ENCODE data around the gene DBNL. TPM values are rescaled to one million over a fixed set of nuclear protein-coding genes. Genes with fewer than 3 reads are reported as not detected.

Gene DBNL
- total RNA-seq, 1 donor from 2014 or later: 68.0 TPM

DNA sequence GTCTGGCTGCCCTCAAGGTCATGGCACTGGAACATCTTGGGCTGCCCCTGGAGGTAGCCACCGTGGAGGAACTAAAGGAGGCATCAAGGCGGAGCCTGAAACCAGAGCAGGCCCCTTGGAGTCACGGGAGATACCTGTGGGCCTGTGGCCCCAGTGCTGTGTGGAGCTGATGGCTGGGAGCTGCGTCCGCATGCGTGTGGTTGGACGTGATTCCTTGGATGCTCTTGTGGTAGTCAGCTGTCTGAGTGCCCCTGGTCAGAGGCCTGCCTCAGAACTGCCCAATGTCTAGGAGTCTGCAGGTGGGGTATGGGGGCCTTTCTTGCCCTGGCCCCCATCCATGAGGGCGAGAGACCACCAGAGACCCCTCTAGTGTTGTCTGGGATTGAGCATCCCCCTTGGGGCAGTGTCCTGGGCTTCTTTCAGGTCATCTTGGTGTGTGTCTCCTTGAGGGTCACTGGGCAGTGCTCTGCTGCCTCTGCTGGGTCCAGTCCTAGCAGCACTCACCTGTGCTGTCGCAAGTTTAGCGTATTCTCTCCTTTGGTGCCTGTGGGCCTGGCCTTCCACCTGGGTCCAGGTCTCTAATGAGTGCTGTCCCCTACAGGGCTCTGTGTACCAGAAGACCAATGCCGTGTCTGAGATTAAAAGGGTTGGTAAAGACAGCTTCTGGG is 12.8 kb downstream of the DBNL start:
- no peak for DNase-seq (ENCODE audit: low spot score, unreplicated experiment)
- Mint-ChIP-seq H3K27ac (no peak overlapping the region), H3K36me3 (ENCODE audit: insufficient read depth) (peaks cover 23% of the 10 kb centered on the region), H3K9me3 (ENCODE audit: low read depth) (no peaks in the 10 kb centered on the region), H3K27me3 (no peaks in the 10 kb centered on the region), H3K4me3 (ENCODE audit: low read depth) (no peak overlapping the region), H3K4me1 (ENCODE audit: low read depth) (no peaks in the 10 kb centered on the region)
- TF ChIP-seq, protein P1, sequence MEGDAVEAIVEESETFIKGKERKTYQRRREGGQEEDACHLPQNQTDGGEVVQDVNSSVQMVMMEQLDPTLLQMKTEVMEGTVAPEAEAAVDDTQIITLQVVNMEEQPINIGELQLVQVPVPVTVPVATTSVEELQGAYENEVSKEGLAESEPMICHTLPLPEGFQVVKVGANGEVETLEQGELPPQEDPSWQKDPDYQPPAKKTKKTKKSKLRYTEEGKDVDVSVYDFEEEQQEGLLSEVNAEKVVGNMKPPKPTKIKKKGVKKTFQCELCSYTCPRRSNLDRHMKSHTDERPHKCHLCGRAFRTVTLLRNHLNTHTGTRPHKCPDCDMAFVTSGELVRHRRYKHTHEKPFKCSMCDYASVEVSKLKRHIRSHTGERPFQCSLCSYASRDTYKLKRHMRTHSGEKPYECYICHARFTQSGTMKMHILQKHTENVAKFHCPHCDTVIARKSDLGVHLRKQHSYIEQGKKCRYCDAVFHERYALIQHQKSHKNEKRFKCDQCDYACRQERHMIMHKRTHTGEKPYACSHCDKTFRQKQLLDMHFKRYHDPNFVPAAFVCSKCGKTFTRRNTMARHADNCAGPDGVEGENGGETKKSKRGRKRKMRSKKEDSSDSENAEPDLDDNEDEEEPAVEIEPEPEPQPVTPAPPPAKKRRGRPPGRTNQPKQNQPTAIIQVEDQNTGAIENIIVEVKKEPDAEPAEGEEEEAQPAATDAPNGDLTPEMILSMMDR (IDR thresholded peaks at IDR 0.05; ENCODE audit: unreplicated experiment): no peak

DNA sequence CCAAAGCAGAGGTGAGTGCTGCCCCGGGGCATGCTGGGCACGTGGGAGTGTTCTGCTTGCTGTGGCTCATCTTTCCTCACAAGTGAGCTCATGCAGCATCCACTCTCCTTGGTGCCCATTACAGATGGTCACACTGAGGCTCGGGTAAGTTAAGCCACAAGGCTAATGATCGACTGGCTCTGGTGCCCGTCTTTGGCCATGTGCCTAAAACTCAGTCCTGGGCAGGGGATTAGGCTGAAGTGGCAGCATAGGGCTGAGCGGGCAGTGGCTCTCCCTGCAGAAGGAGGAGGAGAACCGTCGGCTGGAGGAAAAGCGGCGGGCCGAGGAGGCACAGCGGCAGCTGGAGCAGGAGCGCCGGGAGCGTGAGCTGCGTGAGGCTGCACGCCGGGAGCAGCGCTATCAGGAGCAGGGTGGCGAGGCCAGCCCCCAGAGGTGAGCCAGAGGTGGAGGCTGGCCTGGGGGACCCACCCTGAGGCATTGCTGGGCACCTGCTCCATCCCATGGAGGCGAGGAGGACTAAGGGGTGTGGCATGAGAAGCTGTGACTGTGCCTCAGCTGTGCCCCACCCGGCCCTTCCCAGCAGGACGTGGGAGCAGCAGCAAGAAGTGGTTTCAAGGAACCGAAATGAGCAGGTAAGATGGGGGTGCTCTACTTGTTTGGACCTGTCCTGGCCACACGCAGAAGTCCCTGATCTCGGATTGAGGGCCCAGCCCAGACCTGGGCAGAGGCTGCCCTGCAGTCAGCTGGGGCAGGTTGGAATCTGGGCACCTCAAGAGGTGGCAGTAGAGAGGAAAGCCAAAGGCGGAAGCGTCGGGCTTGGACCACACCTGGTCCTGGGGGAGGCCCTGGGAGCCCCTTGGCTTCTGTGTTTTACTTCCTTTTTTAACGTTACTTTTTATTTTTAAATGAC is 13.6 kb downstream of the DBNL start:
- Mint-ChIP-seq H3K36me3 (ENCODE audit: insufficient read depth) (peaks cover 23% of the 10 kb centered on the region), H3K4me1 (ENCODE audit: low read depth) (no peaks in the 10 kb centered on the region), H3K27ac (no peak overlapping the region), H3K27me3 (no peaks in the 10 kb centered on the region), H3K9me3 (ENCODE audit: low read depth) (no peaks in the 10 kb centered on the region), H3K4me3 (ENCODE audit: low read depth) (no peak overlapping the region)
- TF ChIP-seq, protein P1 (IDR thresholded peaks at IDR 0.05; ENCODE audit: unreplicated experiment): no peak
- DNase-seq (ENCODE audit: low spot score, unreplicated experiment): no peak

DNA sequence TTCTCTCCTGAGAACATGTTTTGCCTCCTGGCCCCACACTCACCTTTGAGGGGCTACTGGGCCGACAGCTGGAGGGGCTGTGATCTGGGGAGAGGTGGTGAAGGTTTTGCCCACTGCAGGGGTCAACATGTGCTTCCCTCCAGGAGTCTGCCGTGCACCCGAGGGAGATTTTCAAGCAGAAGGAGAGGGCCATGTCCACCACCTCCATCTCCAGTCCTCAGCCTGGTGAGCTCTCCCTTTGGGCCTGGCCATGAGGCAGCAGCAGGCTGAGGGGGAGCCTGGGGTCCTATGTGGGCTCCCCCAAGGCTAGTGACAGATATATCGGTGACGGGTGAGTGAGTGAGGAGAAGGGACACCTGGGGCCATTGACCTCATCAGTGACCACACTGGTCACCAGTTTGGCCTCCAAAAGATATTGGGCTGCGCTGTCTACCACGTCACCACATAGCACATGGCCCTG is 14.3 kb downstream of the DBNL start:
- no peak overlapping the region for H3K27ac Mint-ChIP-seq
- no peaks in the 10 kb centered on the region for H3K4me1 Mint-ChIP-seq (ENCODE audit: low read depth)
- H3K36me3 Mint-ChIP-seq (ENCODE audit: insufficient read depth): peaks cover 23% of the 10 kb centered on the region
- H3K9me3 Mint-ChIP-seq (ENCODE audit: low read depth): no peaks in the 10 kb centered on the region
- no peak for DNase-seq (ENCODE audit: low spot score, unreplicated experiment)
- no peaks in the 10 kb centered on the region for H3K27me3 Mint-ChIP-seq
- H3K4me3 Mint-ChIP-seq (ENCODE audit: low read depth): no peak overlapping the region
- TF ChIP-seq, protein P1 (IDR thresholded peaks at IDR 0.05; ENCODE audit: unreplicated experiment): no peak

DNA sequence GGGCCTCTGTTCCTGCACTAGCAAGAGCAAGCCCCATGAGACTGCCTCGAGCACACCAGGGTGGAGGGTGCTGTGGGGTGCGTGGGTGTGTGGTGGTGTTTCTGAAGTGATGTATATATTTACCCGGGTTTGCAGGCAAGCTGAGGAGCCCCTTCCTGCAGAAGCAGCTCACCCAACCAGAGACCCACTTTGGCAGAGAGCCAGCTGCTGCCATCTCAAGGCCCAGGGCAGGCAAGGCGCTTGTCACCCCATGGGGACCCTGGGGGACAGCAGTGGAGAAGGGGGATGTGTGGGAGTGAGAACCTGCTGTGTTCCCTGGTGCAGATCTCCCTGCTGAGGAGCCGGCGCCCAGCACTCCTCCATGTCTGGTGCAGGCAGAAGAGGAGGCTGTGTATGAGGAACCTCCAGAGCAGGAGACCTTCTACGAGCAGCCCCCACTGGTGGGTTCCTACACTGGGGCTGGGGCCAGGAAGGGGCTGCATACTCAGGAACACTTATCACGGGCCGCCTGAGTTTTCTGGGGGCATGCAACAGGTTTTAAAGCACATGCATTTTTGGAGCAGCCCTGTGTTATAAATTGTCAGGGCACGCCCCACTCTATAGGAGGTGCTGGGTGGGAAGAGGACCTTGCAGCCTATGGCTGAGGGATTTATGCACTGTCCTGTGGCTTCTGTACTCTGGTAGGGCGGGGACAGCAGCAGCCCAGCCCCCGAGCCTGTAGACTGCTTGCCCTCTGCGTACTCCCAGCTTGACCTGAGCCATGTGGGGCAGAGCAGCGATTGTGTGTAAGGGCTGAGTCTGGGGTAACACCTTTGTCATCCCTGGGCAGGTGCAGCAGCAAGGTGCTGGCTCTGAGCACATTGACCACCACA is 15.0 kb downstream of the DBNL start:
- H3K9me3 Mint-ChIP-seq (ENCODE audit: low read depth): no peaks in the 10 kb centered on the region
- H3K27me3 Mint-ChIP-seq: no peaks in the 10 kb centered on the region
- peaks cover 2% of the 10 kb centered on the region for H3K4me1 Mint-ChIP-seq (ENCODE audit: low read depth)
- peak overlapping the region; percentile 71 for H3K27ac Mint-ChIP-seq
- no peak for DNase-seq (ENCODE audit: low spot score, unreplicated experiment)
- peaks cover 23% of the 10 kb centered on the region for H3K36me3 Mint-ChIP-seq (ENCODE audit: insufficient read depth)
- TF ChIP-seq, protein P1 (IDR thresholded peaks at IDR 0.05; ENCODE audit: unreplicated experiment): no peak
- no peak overlapping the region for H3K4me3 Mint-ChIP-seq (ENCODE audit: low read depth)

Measured in progenitor cell of endocrine pancreas (in vitro differentiated cells).